CD4-positive, alpha-beta T cell treated with Interferon gamma for 1 hour (primary cell): ENCODE results near the gene SYTL3.

ENCODE experiments used
- DNase-seq: peaks from one replicate; pipeline ENCODE4 v3.0.0-alpha.2; 2020

SYTL3 gene

GRCh38 chr6:158804207-158804606 is 154.4 kb downstream of the SYTL3 start:
- DNase-seq: no peak

GRCh38 chr6:158805698-158806377 is 156.0 kb downstream of the SYTL3 start:
- DNase-seq: no peak

GRCh38 chr6:158807515-158808441 is 157.9 kb downstream of the SYTL3 start:
- no peak for DNase-seq

- DNase-seq: no peak
Measured at GRCh38 chr6:158808442-158808833, 158.6 kb downstream of the SYTL3 start.

GRCh38 chr6:158808941-158809678 is 159.3 kb downstream of the SYTL3 start:
- DNase-seq: peak; percentile 72

GRCh38 chr6:158810155-158811095 is 160.6 kb downstream of the SYTL3 start:
- no peak for DNase-seq

GRCh38 chr6:158812611-158813010 is 162.8 kb downstream of the SYTL3 start:
- no peak for DNase-seq

GRCh38 chr6:158813032-158813431 is 163.2 kb downstream of the SYTL3 start:
- no peak for DNase-seq
